A549 (cell line): ENCODE measurements around the gene RTP1. TPM values are rescaled to one million over a fixed set of nuclear protein-coding genes. Genes with fewer than 3 reads are reported as not detected.

Experiments used
- ATAC-seq, 2 experiments: fragments of 200-7000 bp in 1 of 2; fragments of >200 bp in 1 of 2; cut with Nextera tagmentation in 1 of 2; cut with Tn5 transposase in 1 of 2; 3 replicates each; pipeline versions ENCODE4 v1.8.0 to v1.9.1; 2018 to 2020; ENCODE audit warnings: mild to moderate bottlenecking in 1 of 2, moderate library complexity in 1 of 2
- CTCF ChIA-PET: fragments of 300-600 bp; sonication (Branson Sonifier 250); formaldehyde crosslinking; extraction: SDS; loops from one replicate; lab custom pipeline; 2021; ENCODE audit warnings: antibody characterized with exemption, inconsistent platforms; lab: Yijun Ruan, JAX
- POLR2A ChIA-PET: fragments of 350-600 bp; formaldehyde crosslinking; extraction: SDS; loops from one replicate; lab custom pipeline; 2021; ENCODE audit warnings: antibody characterized with exemption, inconsistent platforms; lab: Yijun Ruan, JAX
- DNase-seq, 2 experiments: peaks; one replicate each; pipeline versions ENCODE4 v3.0.0 to v3.0.0-alpha.2; 2011 to 2016; ENCODE audit warnings: low read depth in 1 of 2, low spot score in 1 of 2
- FAIRE-seq: peaks from 2 replicates; lab custom pipeline; 2011; peaks lifted over from hg19 to GRCh38; lab: Jason Lieb, UNC
- H3K27ac ChIP-seq, 2 experiments: fragments of >200 bp; sonication (Bioruptor Twin); formaldehyde crosslinking; 3 replicates each; pipeline ENCODE4 v1.5.1; 2016 to 2017
- H3K4me1 ChIP-seq: fragments of >200 bp; sonication (Bioruptor Twin); formaldehyde crosslinking; 3 replicates; pipeline ENCODE4 v1.6.1; 2016
- H3K4me2 ChIP-seq: fragments of >200 bp; sonication (Bioruptor Twin); formaldehyde crosslinking; 3 replicates; pipeline ENCODE4 v1.6.1; 2016
- H3K4me3 ChIP-seq: fragments of >200 bp; sonication (Bioruptor Twin); formaldehyde crosslinking; 3 replicates; pipeline ENCODE4 v1.5.1; 2016
- H3K9me3 ChIP-seq: fragments of >200 bp; sonication (Bioruptor Twin); formaldehyde crosslinking; 3 replicates; pipeline ENCODE4 v1.6.1; 2016
- BCL3 ChIP-seq: fragments of >200 bp; sonication (Bioruptor Twin); formaldehyde crosslinking; IDR thresholded peaks from 3 replicates; pipeline ENCODE4 v1.6.1; 2016
- CEBPB ChIP-seq, 2 experiments: fragments of >200 bp in 1 of 2; sonication (Bioruptor Twin) in 1 of 2; formaldehyde crosslinking in 1 of 2; IDR thresholded peaks; 2 replicates each; pipeline ENCODE4 v1.6.1; 2012 to 2016
- EHMT2 ChIP-seq: fragments of 200-600 bp; sonication (generic); IDR thresholded peaks from 2 replicates; pipeline ENCODE4 v1.6.1; 2016; ENCODE audit warnings: antibody characterized with exemption, low read depth, mild to moderate bottlenecking, moderate library complexity
- HES2 ChIP-seq: fragments of >200 bp; sonication (Bioruptor Twin); formaldehyde crosslinking; IDR thresholded peaks from 2 replicates; pipeline ENCODE4 v1.6.1; 2016
- HMGXB4 ChIP-seq: fragments of 250-450 bp; sonication (Bioruptor Pico); IDR thresholded peaks from 2 replicates; pipeline ENCODE4 v1.5.0; 2021; ENCODE audit warnings: mild to moderate bottlenecking, moderate library complexity, borderline replicate concordance
- HOXB5 ChIP-seq: fragments of 250-450 bp; sonication (Bioruptor Pico); IDR thresholded peaks from 2 replicates; pipeline ENCODE4 v1.5.0; 2020; ENCODE audit warnings: mild to moderate bottlenecking, moderate library complexity
- JUN ChIP-seq, 2 experiments: fragments of >200 bp; sonication (Bioruptor Twin); formaldehyde crosslinking; IDR thresholded peaks; 2 replicates in 1 of 2; 3 replicates in 1 of 2; pipeline ENCODE4 v1.6.1; 2016 to 2017
- JUNB ChIP-seq: fragments of >200 bp; sonication (Bioruptor Twin); formaldehyde crosslinking; IDR thresholded peaks from 2 replicates; pipeline ENCODE4 v1.6.1; 2016
- MAFK ChIP-seq: fragments of 450-650 bp; IDR thresholded peaks from 2 replicates; pipeline ENCODE4 v1.6.1; 2014; ENCODE audit not compliant: partially characterized antibody
- MAZ ChIP-seq: fragments of 150-350 bp; IDR thresholded peaks from 2 replicates; pipeline ENCODE4 v1.6.1; 2014; ENCODE audit warnings: antibody characterized with exemption, low read depth, low read length, borderline replicate concordance
- NFE2L2 ChIP-seq: fragments of 150-350 bp; conservative IDR thresholded peaks from 2 replicates; pipeline ENCODE4 v1.6.1; 2014; ENCODE audit warnings: low read length
- NPAS2 ChIP-seq: fragments of 250-450 bp; sonication (Bioruptor Pico); IDR thresholded peaks from 2 replicates; pipeline ENCODE4 v1.8.0; 2022; ENCODE audit warnings: mild to moderate bottlenecking, moderate library complexity, borderline replicate concordance
- PHF8 ChIP-seq: fragments of 200-600 bp; sonication (generic); IDR thresholded peaks from 2 replicates; pipeline ENCODE4 v1.6.1; 2016; ENCODE audit warnings: low read depth, mild to moderate bottlenecking, antibody characterized with exemption, moderate library complexity, borderline replicate concordance
- POLR2A ChIP-seq: IDR thresholded peaks from 2 replicates; pipeline ENCODE4 v1.6.1; 2012; ENCODE audit warnings: mild to moderate bottlenecking, low read length
- POLR2AphosphoS2 ChIP-seq: conservative IDR thresholded peaks from 2 replicates; pipeline ENCODE4 v1.6.1; 2012; ENCODE audit warnings: low read length, improper control_type of control experiment, inconsistent platforms
- RAD21 ChIP-seq, 2 experiments: fragments of >200 bp in 1 of 2; sonication (Bioruptor Twin) in 1 of 2; formaldehyde crosslinking in 1 of 2; IDR thresholded peaks in 1 of 2; conservative IDR thresholded peaks in 1 of 2; 2 replicates in 1 of 2; 3 replicates in 1 of 2; pipeline ENCODE4 v1.6.1; 2012 to 2018; ENCODE audit warnings: inconsistent platforms in 1 of 2
- RARB ChIP-seq: fragments of 250-450 bp; sonication (Bioruptor Pico); IDR thresholded peaks from 2 replicates; pipeline ENCODE4 v1.8.0; 2021; ENCODE audit warnings: mild to moderate bottlenecking, moderate library complexity
- RFX5 ChIP-seq: fragments of 450-650 bp; IDR thresholded peaks from 2 replicates; pipeline ENCODE4 v1.7.1; 2014; ENCODE audit warnings: antibody characterized with exemption, mild to moderate bottlenecking, moderate library complexity
- SMC3 ChIP-seq: fragments of >200 bp; sonication (Bioruptor Twin); formaldehyde crosslinking; IDR thresholded peaks from 3 replicates; pipeline ENCODE4 v1.6.1; 2018; ENCODE audit warnings: inconsistent platforms
- ZNF302 ChIP-seq: fragments of 250-450 bp; sonication (Bioruptor Pico); IDR thresholded peaks from 2 replicates; pipeline ENCODE4 v1.9.0; 2021; ENCODE audit warnings: inconsistent platforms, mild to moderate bottlenecking, moderate library complexity
- WGBS: methylation state at CpG from one replicate; pipeline ENCODE4 v1.1.6; 2017; ENCODE audit errors: missing lambda C conversion rate; 5-methylcytosine and 5-hydroxymethylcytosine counted together
- polyA plus RNA-seq, 4 experiments: library from polyadenylated mRNA; depleted of rRNA in 3 of 4; stranded (reverse); fragments of >200 nt; fragmentation: RNase III in 1 of 4; extraction: RNeasy Plus Mini Kit Qiagen cat#74134 plus additional on column Dnase treatment in 1 of 4; gene quantifications; 2 replicates in 3 of 4; 3 replicates in 1 of 4; pipeline ENCODE4 v1.2.3, GENCODE V29; 2011 to 2017

Gene RTP1
- polyA plus RNA-seq, 2 of the 4 experiments (the other 2 are of a cell fraction): not detected

GRCh38 chr3:187172929-187173328 lies 24.4 kb upstream of the RTP1 start:
- FAIRE-seq (no peak), ATAC-seq (no peak), DNase-seq (no peak)
- Histone ChIP-seq H3K4me1 (no peaks in the 10 kb centered on the region), H3K9me3 (no peaks in the 10 kb centered on the region), H3K4me3 (no peak overlapping the region), H3K4me2 (no peak overlapping the region), H3K27ac (no peak overlapping the region)
- CTCF ChIA-PET: interaction anchor here (1.3 kb wide), 2 partner anchors 33 to 323 kb away, joined by 3 to 6 read pairs; partner anchors contain the start of gene RPL39L
- POLR2A ChIA-PET: no interaction called here
- TF ChIP-seq POLR2A (no peak), HES2 (no peak), PHF8 (no peak), JUN (IDR thresholded peaks at IDR 0.05) (no peak), ZNF302 (CRISPR knock-in tag) (no peak), RAD21 (conservative IDR thresholded peaks at IDR 0.05 in 1 of 2, IDR thresholded peaks at IDR 0.05 in 1 of 2) (no peak), HOXB5 (CRISPR knock-in tag) (no peak), EHMT2 (no peak), POLR2AphosphoS2 (no peak), HMGXB4 (no peak), NFE2L2 (no peak), RARB (no peak), MAZ (no peak), MAFK (no peak)
- WGBS: 58% methylated on average over 2 of the region's 2 CpGs

- ATAC-seq: no peak
- WGBS: 80% methylated on average over 7 of the region's 7 CpGs
- TF ChIP-seq CEBPB (IDR thresholded peaks at IDR 0.05) (no peak), MAZ (no peak), JUNB (no peak), RFX5 (no peak)
Measured at GRCh38 chr3:187181454-187182170, 15.7 kb upstream of the RTP1 start.

GRCh38 chr3:187183210-187183862 lies 13.9 kb upstream of the RTP1 start:
- TF ChIP-seq SMC3: no peak
- no peak for TF ChIP-seq BCL3
- TF ChIP-seq NPAS2 (CRISPR knock-in tag): no peak
- no peak for ATAC-seq
- Histone ChIP-seq H3K4me2 (no peak overlapping the region), H3K27ac (no peak overlapping the region), H3K9me3 (no peaks in the 10 kb centered on the region), H3K4me3 (no peak overlapping the region), H3K4me1 (no peaks in the 10 kb centered on the region)
- CTCF ChIA-PET: no interaction called here
- 63% methylated on average over 7 of the region's 7 CpGs for WGBS
- DNase-seq: no peak
- no peak for FAIRE-seq
- POLR2A ChIA-PET: no interaction called here

More at GRCh38 chr3:187181454-187182170, 15.7 kb upstream of the RTP1 start:
- no peak for FAIRE-seq
- Histone ChIP-seq H3K4me3 (no peak overlapping the region), H3K4me1 (no peaks in the 10 kb centered on the region), H3K4me2 (no peak overlapping the region), H3K27ac (no peak overlapping the region), H3K9me3 (no peaks in the 10 kb centered on the region)
- DNase-seq: no peak
- ChIA-PET POLR2A (no interaction called here), CTCF (interaction anchor here (0.6 to 1.1 kb wide), 3 partner anchors 10 to 332 kb away, joined by 3 to 5 read pairs (median 4); no protein-coding TSS in a partner anchor)
